Duodenal mucosa (tissue), 2 donors: Measurements from ENCODE around the gene HAND1.

Source experiments
- H3K27ac ChIP-seq: one replicate; pipeline ENCODE4 v1.7.0; 2013; ENCODE audit warnings: low read depth, low read length
- H3K27me3 ChIP-seq, 2 donors: one replicate each; pipeline ENCODE4 v1.7.0; 2013; ENCODE audit warnings: low read length in 2 of 2, control low read depth in 1 of 2; ENCODE audit not compliant: insufficient read depth in 2 of 2, control insufficient read depth in 1 of 2
- H3K36me3 ChIP-seq, 2 donors: one replicate each; pipeline ENCODE4 v1.7.0; 2013; ENCODE audit warnings: low read length in 2 of 2, control low read depth in 1 of 2; ENCODE audit not compliant: insufficient read depth in 2 of 2, control insufficient read depth in 1 of 2
- H3K4me1 ChIP-seq, 2 donors: one replicate each; pipeline ENCODE4 v1.7.0; 2013; ENCODE audit warnings: low read length in 2 of 2, control low read depth in 1 of 2; ENCODE audit not compliant: insufficient read depth in 2 of 2, control insufficient read depth in 1 of 2
- H3K4me3 ChIP-seq, 2 donors: one replicate each; pipeline ENCODE4 v1.7.0; 2013; ENCODE audit warnings: low read length in 2 of 2, low read depth in 1 of 2
- H3K9ac ChIP-seq, 2 donors: one replicate each; pipeline ENCODE4 v1.7.0; 2013; ENCODE audit warnings: low read length in 2 of 2, low read depth in 1 of 2
- H3K9me3 ChIP-seq, 2 donors: one replicate each; pipeline ENCODE4 v1.7.0; 2013; ENCODE audit warnings: low read length in 2 of 2, control low read depth in 1 of 2; ENCODE audit not compliant: control insufficient read depth in 1 of 2

The HAND1 gene

GRCh38 chr5:154506716-154507080, 28.7 kb upstream of the HAND1 start:
- Histone ChIP-seq H3K27ac (no peak overlapping the region), H3K9me3 (no peaks in the 10 kb centered on the region), H3K36me3 (no peaks in the 10 kb centered on the region), H3K9ac (no peak overlapping the region), H3K4me1 (no peaks in the 10 kb centered on the region), H3K4me3 (no peak overlapping the region), H3K27me3 (peaks cover 3 to 10% of the 10 kb centered on the region in 2 donors)

DNA sequence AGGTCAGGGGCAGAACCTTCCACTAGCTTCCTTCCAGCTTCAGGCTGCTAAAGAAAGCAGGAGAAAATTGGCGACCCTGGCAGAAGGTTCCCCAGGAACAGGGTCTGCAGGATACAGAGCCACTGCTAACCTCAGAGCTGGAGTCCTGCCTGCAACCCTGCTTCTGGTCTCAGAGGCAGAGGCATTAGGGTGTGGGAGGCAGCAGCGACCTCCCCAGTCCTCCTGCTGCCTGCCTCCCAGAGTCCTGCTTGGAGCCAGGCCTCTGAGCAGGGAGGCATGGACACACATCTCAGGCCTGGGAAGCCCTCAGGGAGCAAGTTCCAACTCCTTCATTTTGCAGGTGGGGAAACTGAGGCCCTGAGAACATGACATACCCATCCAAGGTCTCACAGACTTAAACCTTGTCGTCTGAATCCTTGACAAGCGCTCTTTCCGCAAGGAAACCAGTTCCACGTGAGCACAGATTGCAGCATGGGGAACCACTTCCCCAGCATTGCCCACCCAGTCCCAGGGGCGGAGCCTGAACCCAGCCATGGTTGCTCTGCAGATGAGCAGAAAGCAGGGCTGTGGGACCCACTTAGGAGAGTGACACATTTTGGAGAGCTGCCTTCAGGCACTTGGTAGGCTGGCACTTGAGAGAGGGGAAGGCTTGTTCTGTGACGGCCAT, 28.2 kb upstream of the HAND1 start:
- Histone ChIP-seq H3K9me3 (no peaks in the 10 kb centered on the region), H3K4me3 (no peak overlapping the region), H3K27ac (no peak overlapping the region), H3K9ac (no peak overlapping the region), H3K4me1 (no peaks in the 10 kb centered on the region), H3K27me3 (peaks cover 4 to 10% of the 10 kb centered on the region in 2 donors), H3K36me3 (no peaks in the 10 kb centered on the region)

- Histone ChIP-seq H3K36me3 (no peaks in the 10 kb centered on the region), H3K9ac (no peak overlapping the region), H3K27me3 (peaks cover 4 to 10% of the 10 kb centered on the region in 2 donors), H3K27ac (no peak overlapping the region), H3K9me3 (no peaks in the 10 kb centered on the region), H3K4me1 (no peaks in the 10 kb centered on the region), H3K4me3 (no peak overlapping the region)
These were observed 27.5 kb upstream of the HAND1 start for GRCh38 chr5:154505567-154505966.

GRCh38 chr5:154503698-154504039, 25.6 kb upstream of the HAND1 start:
- Histone ChIP-seq H3K4me1 (no peaks in the 10 kb centered on the region), H3K27me3 (peaks cover 4 to 7% of the 10 kb centered on the region in 2 donors), H3K4me3 (no peak overlapping the region), H3K36me3 (no peaks in the 10 kb centered on the region), H3K9me3 (no peaks in the 10 kb centered on the region), H3K27ac (no peak overlapping the region), H3K9ac (no peak overlapping the region)

GRCh38 chr5:154502180-154502579, 24.2 kb upstream of the HAND1 start:
- H3K27ac ChIP-seq = no peak overlapping the region
- H3K4me1 ChIP-seq = no peaks in the 10 kb centered on the region
- no peaks in the 10 kb centered on the region for H3K36me3 ChIP-seq
- H3K9me3 ChIP-seq = no peaks in the 10 kb centered on the region
- H3K9ac ChIP-seq = no peak overlapping the region
- H3K27me3 ChIP-seq = peaks cover 4 to 7% of the 10 kb centered on the region in 2 donors
- H3K4me3 ChIP-seq = no peak overlapping the region

- Histone ChIP-seq H3K9me3 (no peaks in the 10 kb centered on the region), H3K4me3 (no peak overlapping the region), H3K4me1 (no peaks in the 10 kb centered on the region), H3K27ac (no peak overlapping the region), H3K9ac (no peak overlapping the region), H3K36me3 (no peaks in the 10 kb centered on the region), H3K27me3 (peaks cover 2 to 4% of the 10 kb centered on the region in 2 donors)
These were observed 23.5 kb upstream of the HAND1 start for GRCh38 chr5:154501566-154501965.

DNA sequence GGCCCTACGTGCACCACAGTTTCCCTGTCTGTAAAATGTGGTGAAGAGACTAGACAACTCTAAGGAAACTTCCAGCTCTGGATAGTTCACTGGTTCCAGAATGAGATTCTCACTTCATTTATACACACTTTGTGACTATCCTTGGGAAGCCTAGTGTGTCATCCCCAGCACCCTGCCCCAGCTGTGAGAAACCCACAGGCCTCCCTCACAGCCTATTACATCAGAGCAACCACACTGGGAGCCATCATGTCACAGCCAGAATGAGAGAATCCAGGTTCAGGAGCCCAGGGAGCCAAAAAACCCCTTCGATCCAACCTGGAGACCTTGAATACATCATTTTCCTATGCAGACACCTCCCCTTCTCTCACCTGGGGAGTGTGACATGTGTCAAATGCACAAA, 21.0 kb upstream of the HAND1 start:
- H3K36me3 ChIP-seq = no peaks in the 10 kb centered on the region
- peaks cover 4 to 17% of the 10 kb centered on the region in 2 donors for H3K27me3 ChIP-seq
- no peak overlapping the region for H3K9ac ChIP-seq
- no peak overlapping the region for H3K27ac ChIP-seq
- no peak overlapping the region for H3K4me3 ChIP-seq
- H3K9me3 ChIP-seq = no peaks in the 10 kb centered on the region
- H3K4me1 ChIP-seq = no peaks in the 10 kb centered on the region

DNA sequence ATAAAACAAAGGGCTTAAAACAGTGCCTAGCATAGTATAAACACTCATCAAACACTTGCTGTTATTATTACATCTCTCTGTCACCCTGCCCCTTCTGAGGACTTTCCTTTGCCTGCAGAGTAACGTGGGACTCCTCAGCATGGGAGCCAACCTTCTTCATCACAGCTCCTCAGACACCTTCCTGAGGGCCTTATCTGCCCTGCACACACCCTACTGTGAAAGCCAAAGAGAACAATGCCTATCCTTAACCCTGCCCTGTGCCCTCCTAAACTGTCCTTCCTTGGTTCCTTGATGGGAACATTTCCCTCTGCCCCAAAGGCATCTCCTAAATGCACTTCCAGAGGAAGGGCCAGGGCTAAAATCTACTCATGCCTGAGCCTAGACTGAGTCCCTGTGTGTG, 20.6 kb upstream of the HAND1 start:
- H3K4me3 ChIP-seq = no peak overlapping the region
- no peaks in the 10 kb centered on the region for H3K9me3 ChIP-seq
- H3K27me3 ChIP-seq = peaks cover 4 to 21% of the 10 kb centered on the region in 2 donors
- no peaks in the 10 kb centered on the region for H3K36me3 ChIP-seq
- H3K27ac ChIP-seq = no peak overlapping the region
- H3K9ac ChIP-seq = no peak overlapping the region
- H3K4me1 ChIP-seq = no peaks in the 10 kb centered on the region

DNA sequence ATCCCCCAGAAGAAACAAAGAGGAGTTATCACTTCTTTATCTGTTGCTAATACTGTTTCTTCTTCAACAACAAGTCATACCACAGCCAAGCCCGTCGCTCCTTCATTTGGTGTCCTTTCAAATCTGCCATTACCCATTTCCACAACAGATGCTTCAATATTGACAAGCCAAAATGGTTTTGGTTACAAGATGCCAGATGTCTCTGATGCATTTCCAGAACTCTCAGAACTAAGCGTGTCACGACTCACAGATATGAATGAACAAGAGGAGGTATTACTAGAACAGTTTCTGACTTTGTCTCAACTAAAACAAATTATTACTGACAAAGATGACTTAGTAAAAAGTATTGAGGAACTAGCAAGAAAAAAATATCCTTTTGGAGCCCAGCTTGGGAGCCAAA, 16.0 kb upstream of the HAND1 start:
- peaks cover 8 to 31% of the 10 kb centered on the region in 2 donors for H3K27me3 ChIP-seq
- no peaks in the 10 kb centered on the region for H3K36me3 ChIP-seq
- no peak overlapping the region for H3K9ac ChIP-seq
- H3K4me1 ChIP-seq = no peaks in the 10 kb centered on the region
- no peaks in the 10 kb centered on the region for H3K9me3 ChIP-seq
- H3K4me3 ChIP-seq = no peak overlapping the region
- no peak overlapping the region for H3K27ac ChIP-seq

DNA sequence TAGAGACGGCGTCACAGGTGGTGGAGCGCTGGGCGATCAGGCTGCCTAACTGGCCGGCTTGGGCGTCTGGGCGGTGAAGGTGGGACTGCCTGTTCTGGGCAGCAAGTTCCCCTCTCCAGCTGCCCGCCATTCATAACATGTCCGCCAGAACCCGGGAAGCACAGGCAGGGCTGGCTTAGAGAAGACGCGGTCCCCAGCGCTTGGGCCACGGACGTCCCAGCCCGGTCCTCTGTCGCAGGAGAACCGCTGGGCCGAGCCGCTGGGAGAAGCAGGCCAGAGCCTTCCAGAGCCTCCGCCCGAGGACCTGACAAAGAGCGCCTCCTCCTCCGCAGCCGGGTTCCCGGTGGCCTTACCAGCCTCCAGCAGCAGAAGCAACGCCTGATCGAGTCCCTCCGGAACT, 15.2 kb upstream of the HAND1 start:
- Histone ChIP-seq H3K36me3 (no peaks in the 10 kb centered on the region), H3K4me3 (no peak overlapping the region), H3K27me3 (peaks cover 12 to 31% of the 10 kb centered on the region in 2 donors), H3K9me3 (no peaks in the 10 kb centered on the region), H3K9ac (no peak overlapping the region), H3K4me1 (no peaks in the 10 kb centered on the region), H3K27ac (no peak overlapping the region)

DNA sequence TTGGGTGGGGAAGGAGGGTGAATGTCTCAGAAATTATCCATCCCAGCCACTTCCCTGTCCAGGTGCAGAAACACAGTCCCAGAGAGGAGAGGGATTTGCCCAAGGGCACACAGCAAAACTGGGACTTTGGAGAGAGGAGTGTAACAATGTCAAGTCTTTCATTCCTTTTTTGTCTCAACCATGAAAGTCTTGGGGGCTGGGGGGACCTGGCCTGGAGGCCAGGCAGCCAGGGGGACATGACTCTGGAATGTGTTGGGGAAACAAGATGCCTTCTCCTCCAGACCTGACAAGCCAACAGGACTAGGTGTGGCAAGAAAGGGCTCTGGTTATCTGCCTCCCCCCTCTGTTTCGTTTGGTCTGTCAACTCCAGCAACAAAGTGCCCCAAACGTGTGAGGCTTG, 13.9 kb upstream of the HAND1 start:
- Histone ChIP-seq H3K9me3 (no peaks in the 10 kb centered on the region), H3K4me3 (no peak overlapping the region), H3K27me3 (peaks cover 17 to 40% of the 10 kb centered on the region in 2 donors), H3K4me1 (no peaks in the 10 kb centered on the region), H3K9ac (no peak overlapping the region), H3K36me3 (no peaks in the 10 kb centered on the region), H3K27ac (no peak overlapping the region)
